PC-9 (cell line): ENCODE data around the gene UBAC1. TPM values are rescaled to one million over a fixed set of nuclear protein-coding genes. Genes with fewer than 3 reads are reported as not detected.

Experiments used
- BruUV-seq: library from RNA; stranded (reverse); fragments of 400-500 nt; replicated peaks from 2 replicates; lab custom pipeline; 2021; lab: Mats Ljungman, UMichigan
- CTCF ChIA-PET: fragments of 300-600 bp; sonication (Branson Sonifier 250); formaldehyde crosslinking; loops from one replicate; lab custom pipeline; 2022; ENCODE audit warnings: antibody characterized with exemption; lab: Charles Lee
- POLR2A ChIA-PET: fragments of 300-600 bp; sonication (Branson Sonifier 250); formaldehyde crosslinking; loops from one replicate; lab custom pipeline; 2022; ENCODE audit warnings: antibody characterized with exemption; ENCODE audit not compliant: unreplicated experiment; lab: Charles Lee
- DNase-seq, 2 experiments: peaks; one replicate each; pipeline versions ENCODE4 v3.0.0 to v3.0.0-alpha.2; 2015 to 2022; ENCODE audit warnings: mixed read lengths in 1 of 2
- H2AFZ ChIP-seq: fragments of 200-600 bp; sonication (generic); 2 replicates; pipeline ENCODE4 v1.8.1; 2017; ENCODE audit warnings: antibody characterized with exemption
- H3F3A ChIP-seq: fragments of 200-600 bp; sonication (generic); 2 replicates; pipeline ENCODE4 v1.8.1; 2017; ENCODE audit warnings: antibody characterized with exemption, mild to moderate bottlenecking, low read depth; ENCODE audit not compliant: insufficient read depth
- H3K27ac ChIP-seq: fragments of 200-600 bp; sonication (generic); 2 replicates; pipeline ENCODE4 v1.6.1; 2016; ENCODE audit warnings: mixed run types
- H3K27me3 ChIP-seq: fragments of 200-600 bp; sonication (generic); 2 replicates; pipeline ENCODE4 v1.6.1; 2016; ENCODE audit warnings: low read depth, mixed run types; ENCODE audit not compliant: insufficient read depth
- H3K36me3 ChIP-seq: fragments of 200-600 bp; sonication (generic); 2 replicates; pipeline ENCODE4 v1.6.1; 2016; ENCODE audit warnings: low read depth, mixed run types
- H3K4me1 ChIP-seq: fragments of 200-600 bp; sonication (generic); replicated peaks from 2 replicates; pipeline ENCODE4 v1.6.1; 2016; ENCODE audit warnings: mixed run types; ENCODE audit not compliant: insufficient read depth
- H3K4me2 ChIP-seq: fragments of 200-600 bp; sonication (generic); 2 replicates; pipeline ENCODE4 v1.6.1; 2017; ENCODE audit warnings: mixed run types
- H3K4me3 ChIP-seq: fragments of 200-600 bp; sonication (generic); 2 replicates; pipeline ENCODE4 v1.6.1; 2016; ENCODE audit warnings: mixed run types
- H3K79me2 ChIP-seq: fragments of 200-600 bp; sonication (generic); 2 replicates; pipeline ENCODE4 v1.6.1; 2017; ENCODE audit warnings: low read depth, mixed run types
- H3K9me2 ChIP-seq: fragments of 200-600 bp; sonication (generic); 2 replicates; pipeline ENCODE4 v1.8.1; 2017; ENCODE audit warnings: mild to moderate bottlenecking; ENCODE audit not compliant: insufficient read depth
- H3K9me3 ChIP-seq: fragments of 200-600 bp; sonication (generic); 2 replicates; pipeline ENCODE4 v1.8.1; 2016; ENCODE audit warnings: low read depth; ENCODE audit not compliant: insufficient read depth
- H4K20me1 ChIP-seq: fragments of 200-600 bp; sonication (generic); 2 replicates; pipeline ENCODE4 v1.8.1; 2017; ENCODE audit not compliant: insufficient read depth
- EZH2 ChIP-seq: fragments of 200-600 bp; sonication (generic); IDR thresholded peaks from 2 replicates; pipeline ENCODE4 v1.8.0; 2017; ENCODE audit warnings: antibody characterized with exemption, low read depth
- intact Hi-C: fragments of 100-400 bp; cut with micrococcal nuclease; formaldehyde crosslinking; loops from one replicate; pipeline ENCODE4 v1.10.0; 2022; ENCODE audit not compliant: unreplicated experiment
- total RNA-seq: library from RNA; stranded (reverse); gene quantifications from 2 replicates; pipeline ENCODE4 v1.2.3, GENCODE V29; 2021
- TF ChIP-seq, protein P1 (sequence below): fragments of 200-600 bp; sonication (generic); conservative IDR thresholded peaks from 2 replicates; pipeline ENCODE4 v1.6.1; 2017; ENCODE audit warnings: mixed run types, antibody characterized with exemption, mild to moderate bottlenecking, moderate library complexity

The UBAC1 gene
- total RNA-seq, 1 experiment from 2014 or later = 27.6 TPM

DNA sequence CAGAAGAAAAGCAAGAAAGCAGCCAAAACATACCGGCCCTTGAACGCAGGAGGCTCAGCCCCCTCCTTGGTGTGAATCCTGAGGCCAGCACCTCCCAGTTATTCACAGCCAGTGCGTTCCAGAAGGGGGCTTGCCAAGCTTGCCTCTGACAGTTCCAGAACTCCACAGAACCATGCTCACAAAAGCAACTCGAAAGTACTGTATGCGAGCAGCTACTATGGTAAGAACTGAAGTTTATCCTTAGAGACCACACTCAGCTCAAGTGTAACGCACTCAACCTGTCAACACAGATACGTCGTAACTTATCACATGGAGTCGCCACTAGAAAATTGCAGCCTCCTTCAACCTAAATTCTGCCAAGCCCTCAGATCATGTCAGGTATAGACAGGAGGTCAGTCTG is 1.4 kb downstream of the UBAC1 start:
- Histone ChIP-seq H3K4me2 (peak overlapping the region; percentile 66), H3K79me2 (no peaks in the 10 kb centered on the region), H4K20me1 (no peaks in the 10 kb centered on the region), H3K27me3 (no peaks in the 10 kb centered on the region), H3K27ac (no peak overlapping the region), H3K9me3 (no peaks in the 10 kb centered on the region), H3K4me3 (peak overlapping the region; percentile 47; the same call in 1 of the 2 replicates), H3K36me3 (no peaks in the 10 kb centered on the region), H3K4me1 (no peaks in the 10 kb centered on the region), H3F3A (no peaks in the 10 kb centered on the region), H3K9me2 (no peaks in the 10 kb centered on the region), H2AFZ (no peak overlapping the region)
- TF ChIP-seq, protein P1, sequence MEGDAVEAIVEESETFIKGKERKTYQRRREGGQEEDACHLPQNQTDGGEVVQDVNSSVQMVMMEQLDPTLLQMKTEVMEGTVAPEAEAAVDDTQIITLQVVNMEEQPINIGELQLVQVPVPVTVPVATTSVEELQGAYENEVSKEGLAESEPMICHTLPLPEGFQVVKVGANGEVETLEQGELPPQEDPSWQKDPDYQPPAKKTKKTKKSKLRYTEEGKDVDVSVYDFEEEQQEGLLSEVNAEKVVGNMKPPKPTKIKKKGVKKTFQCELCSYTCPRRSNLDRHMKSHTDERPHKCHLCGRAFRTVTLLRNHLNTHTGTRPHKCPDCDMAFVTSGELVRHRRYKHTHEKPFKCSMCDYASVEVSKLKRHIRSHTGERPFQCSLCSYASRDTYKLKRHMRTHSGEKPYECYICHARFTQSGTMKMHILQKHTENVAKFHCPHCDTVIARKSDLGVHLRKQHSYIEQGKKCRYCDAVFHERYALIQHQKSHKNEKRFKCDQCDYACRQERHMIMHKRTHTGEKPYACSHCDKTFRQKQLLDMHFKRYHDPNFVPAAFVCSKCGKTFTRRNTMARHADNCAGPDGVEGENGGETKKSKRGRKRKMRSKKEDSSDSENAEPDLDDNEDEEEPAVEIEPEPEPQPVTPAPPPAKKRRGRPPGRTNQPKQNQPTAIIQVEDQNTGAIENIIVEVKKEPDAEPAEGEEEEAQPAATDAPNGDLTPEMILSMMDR = no peak
- TF ChIP-seq EZH2 = no peak
- BruUV-seq = TSS peak; percentile 45
- ChIA-PET CTCF (no interaction called here), POLR2A (no interaction called here)
- no peak for DNase-seq
- intact Hi-C loops = loop anchor here (10.0 kb wide), 1 partner anchor 325 kb away; no protein-coding TSS in a partner anchor

DNA sequence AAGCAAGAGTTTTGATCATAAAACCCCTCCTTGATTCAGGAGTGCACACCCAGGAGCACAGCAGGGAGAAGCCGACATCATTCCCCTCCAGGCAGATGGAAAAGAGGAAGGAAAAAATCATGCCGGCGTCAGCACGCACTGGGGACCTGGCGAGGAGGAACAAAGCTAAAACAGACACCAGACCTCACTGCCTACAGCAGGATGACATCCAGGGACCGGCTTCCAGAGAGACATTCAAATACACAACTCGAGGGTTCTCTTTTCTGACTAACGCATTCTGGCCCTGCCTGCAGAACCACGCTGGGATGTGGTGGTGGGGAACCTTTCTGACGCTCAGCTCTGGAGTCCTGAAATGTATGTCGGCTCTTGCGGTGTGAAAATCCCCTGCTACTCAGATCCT is 2.7 kb downstream of the UBAC1 start:
- H3K79me2 ChIP-seq = no peaks in the 10 kb centered on the region
- no peak overlapping the region for H3K4me3 ChIP-seq
- no peaks in the 10 kb centered on the region for H3K9me2 ChIP-seq
- H3K36me3 ChIP-seq = no peaks in the 10 kb centered on the region
- H3K4me2 ChIP-seq = no peak overlapping the region
- no peak overlapping the region for H2AFZ ChIP-seq
- no peak overlapping the region for H3K27ac ChIP-seq
- no peaks in the 10 kb centered on the region for H3K9me3 ChIP-seq
- DNase-seq = no peak
- ChIA-PET POLR2A (interaction anchor here (0.6 kb wide), 1 partner anchor 93 kb away, joined by 3 read pairs; no protein-coding TSS in a partner anchor), CTCF (interaction anchor here (0.7 kb wide), 1 partner anchor 957 kb away, joined by 3 read pairs; no protein-coding TSS in a partner anchor)
- no peaks in the 10 kb centered on the region for H3K27me3 ChIP-seq
- TF ChIP-seq EZH2 = no peak
- TF ChIP-seq, protein P1 = no peak
- BruUV-seq = no TSS peak
- no peaks in the 10 kb centered on the region for H3F3A ChIP-seq
- no peaks in the 10 kb centered on the region for H3K4me1 ChIP-seq
- intact Hi-C loops = no loop called here
- no peaks in the 10 kb centered on the region for H4K20me1 ChIP-seq

DNA sequence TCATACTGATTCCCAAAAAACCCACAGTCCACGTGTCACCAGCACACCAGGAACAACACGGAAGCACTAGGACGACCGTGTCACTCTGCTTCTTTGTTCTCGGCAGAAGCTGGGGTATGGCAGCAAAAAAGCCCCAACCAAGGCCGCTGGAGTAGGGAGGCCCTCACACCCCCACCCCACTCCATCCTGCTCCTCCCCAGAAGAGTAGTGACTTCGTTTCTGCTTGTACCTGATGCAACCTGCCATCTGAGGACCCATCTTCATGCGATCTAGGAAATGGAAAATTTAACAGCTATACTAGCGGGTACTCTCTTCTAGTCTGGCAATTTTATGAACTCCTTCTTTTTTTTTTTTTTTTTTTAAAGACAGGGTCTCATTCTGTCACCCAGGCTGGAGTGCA is 3.7 kb downstream of the UBAC1 start:
- Histone ChIP-seq H3K36me3 (no peaks in the 10 kb centered on the region), H2AFZ (no peak overlapping the region), H3K9me3 (no peaks in the 10 kb centered on the region), H3K4me3 (no peak overlapping the region), H3K27ac (no peak overlapping the region), H3K9me2 (no peaks in the 10 kb centered on the region), H4K20me1 (no peaks in the 10 kb centered on the region), H3K79me2 (no peaks in the 10 kb centered on the region), H3K27me3 (no peaks in the 10 kb centered on the region), H3F3A (no peaks in the 10 kb centered on the region), H3K4me2 (no peak overlapping the region), H3K4me1 (no peaks in the 10 kb centered on the region)
- no TSS peak for BruUV-seq
- intact Hi-C loops = no loop called here
- no peak for DNase-seq
- ChIA-PET CTCF (no interaction called here), POLR2A (no interaction called here)
- TF ChIP-seq, protein P1 = no peak
- no peak for TF ChIP-seq EZH2
